HG02678 (cell line): Measurements from ENCODE around the gene LINC01488.

Source experiments
- ATAC-seq: cut with Tn5 transposase; IDR thresholded peaks from one replicate; pipeline ENCODE4 v1.9.1; 2021; ENCODE audit warnings: mild to moderate bottlenecking, moderate library complexity; ENCODE audit not compliant: unreplicated experiment

LINC01488 gene

GRCh38 chr11:69525516-69526452 is 44.3 kb downstream of the LINC01488 start:
- ATAC-seq, result no peak

GRCh38 chr11:69526453-69526810 is 45.0 kb downstream of the LINC01488 start:
- no peak for ATAC-seq

DNA sequence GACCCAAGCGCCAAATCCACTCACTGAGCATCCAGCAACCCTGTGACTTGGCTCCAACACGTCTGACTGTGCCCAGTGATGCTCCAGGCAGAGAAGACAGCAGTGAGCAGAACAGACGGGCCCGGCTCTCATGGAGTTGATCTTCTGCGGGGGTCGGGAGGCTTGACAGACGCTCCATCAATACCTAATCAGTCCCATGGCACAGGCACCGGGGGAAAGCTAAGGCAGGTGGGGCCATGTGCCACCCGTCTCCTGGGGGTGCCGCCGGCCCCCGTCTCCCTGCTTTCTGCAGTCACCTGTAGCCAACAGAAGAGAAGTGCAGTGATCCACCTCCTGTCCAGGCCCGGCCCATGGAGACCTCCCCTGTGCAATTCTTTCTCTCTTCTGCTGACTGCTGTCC is 47.5 kb downstream of the LINC01488 start:
- no peak for ATAC-seq

DNA sequence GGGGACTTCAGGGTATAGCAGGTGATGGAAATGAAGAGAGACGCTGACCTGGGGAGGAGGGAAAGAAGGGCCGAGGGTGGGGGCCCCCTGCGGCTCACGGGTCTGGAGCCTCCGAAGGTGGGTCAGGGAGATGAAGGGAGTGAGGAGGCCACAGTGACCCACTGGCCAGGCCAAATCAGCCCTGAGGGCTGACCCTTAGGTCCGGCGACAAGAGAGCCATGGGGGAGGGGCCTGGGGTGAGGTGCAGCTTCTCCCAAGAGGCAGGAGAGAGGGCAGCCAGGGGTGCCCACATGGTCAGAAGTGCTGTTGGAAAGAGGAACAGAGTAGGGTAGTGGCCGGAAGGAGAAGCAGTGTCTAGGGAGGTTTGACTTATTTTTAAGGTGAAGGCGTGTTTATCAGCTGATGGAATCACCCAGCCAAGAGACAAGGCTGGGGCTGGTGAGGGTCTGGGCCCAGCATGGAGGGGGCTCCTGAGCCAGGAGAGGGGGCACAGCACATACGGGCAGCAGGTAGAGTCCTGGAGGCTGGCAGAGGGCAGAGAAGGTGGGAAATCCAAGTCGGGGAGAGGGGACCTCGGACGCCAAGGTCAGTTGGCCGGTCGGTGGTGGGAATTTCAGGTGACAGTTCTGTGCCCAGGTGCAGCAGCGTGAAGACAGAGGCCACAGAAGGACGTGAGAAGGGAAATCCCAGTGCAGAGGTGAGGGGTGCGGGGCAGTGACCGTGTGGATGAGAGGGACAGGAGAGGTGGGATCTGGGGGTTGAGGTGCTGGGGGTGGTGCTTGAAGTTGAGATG is 49.0 kb downstream of the LINC01488 start:
- ATAC-seq, result no peak

DNA sequence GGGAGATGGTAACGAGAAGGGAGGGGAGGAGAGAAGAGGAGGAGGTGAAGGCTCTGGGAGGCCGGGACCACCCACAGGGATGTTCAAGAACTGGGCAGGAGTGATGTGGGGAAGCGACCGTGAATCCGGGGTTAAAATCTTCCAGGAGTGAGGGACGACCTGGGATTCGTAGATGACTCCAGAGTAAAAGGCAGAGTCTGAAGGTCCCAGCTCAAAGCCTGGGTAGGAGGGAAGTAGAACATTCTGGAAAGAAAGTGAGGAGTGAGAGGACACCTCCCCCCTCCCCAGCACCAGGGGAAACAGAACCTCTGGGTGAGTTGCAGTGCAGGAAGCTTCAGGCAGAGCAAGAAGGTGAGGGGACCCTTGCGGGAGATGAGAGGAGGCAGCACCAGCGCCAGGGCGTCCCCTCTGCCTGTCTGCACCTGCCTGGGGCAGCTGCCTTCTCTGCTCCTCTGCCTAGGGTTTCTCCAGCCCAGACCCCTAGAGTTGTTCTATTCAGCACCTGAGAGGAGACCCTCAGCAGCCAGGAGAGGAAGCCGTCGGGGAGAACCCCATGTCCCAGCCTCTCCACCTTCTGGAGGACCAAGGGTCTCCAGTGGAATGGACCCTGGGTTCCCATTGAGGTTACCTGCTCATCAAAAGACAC is 49.7 kb downstream of the LINC01488 start:
- no peak for ATAC-seq

GRCh38 chr11:69531717-69532088 is 50.2 kb downstream of the LINC01488 start:
- no peak for ATAC-seq

DNA sequence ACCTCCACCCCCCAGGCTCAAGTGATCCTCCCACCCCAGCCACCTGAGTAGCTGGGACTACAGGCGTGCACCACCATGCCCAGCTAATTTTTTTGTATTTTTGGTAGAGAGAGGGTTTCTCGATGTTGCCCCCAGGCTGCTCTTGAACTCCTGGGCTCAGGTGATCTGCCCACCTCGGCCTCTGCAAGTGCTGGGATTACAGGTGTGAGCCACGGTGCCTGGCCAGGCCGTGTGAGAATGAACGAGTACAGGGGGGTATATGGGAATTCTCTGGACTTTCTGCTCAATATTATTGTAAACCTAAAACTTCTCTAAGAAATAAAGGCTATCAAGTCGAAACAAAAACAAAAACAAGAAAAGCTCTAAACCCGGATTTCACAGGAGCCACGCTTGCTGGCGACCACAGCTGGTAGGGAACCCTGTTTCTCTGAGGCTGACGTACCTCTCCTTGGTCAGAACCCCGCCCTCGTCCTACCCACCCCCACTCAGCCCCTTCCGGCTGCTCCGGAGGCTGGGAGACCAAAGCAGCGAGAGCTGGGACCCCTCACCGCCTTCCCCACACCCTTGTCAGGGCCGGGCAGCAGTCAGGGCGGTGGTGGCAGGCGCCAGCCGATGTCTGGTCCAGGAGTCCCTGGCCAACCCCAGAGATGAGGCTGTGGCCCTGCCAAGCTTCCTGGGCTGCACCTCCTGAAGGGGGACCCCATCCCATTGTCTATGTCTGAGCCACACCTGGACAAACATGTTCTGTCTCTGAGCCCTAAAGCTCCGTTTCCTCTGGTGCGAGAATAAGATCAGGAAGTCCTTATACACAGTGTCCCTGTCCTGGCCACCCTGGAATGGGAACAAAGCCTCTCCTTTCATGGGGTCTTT is 52.1 kb downstream of the LINC01488 start:
- ATAC-seq, result no peak

DNA sequence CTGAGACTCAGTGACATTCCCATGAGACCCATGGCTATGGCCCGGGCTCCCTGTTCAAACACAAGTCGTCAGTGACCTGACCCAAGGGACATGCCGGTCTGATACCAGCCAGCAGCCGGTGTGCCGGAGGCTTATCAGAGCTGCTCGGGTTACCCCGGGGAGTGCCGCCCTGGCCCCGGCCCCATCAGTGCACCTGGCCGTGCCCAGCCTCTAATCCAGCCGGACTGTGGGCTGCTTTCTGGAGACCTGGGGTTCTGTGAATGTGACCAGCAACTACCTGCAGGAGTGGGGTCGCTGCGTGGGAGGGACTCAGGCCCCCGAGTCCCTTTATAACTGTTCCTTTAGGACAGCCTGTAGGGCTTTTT is 52.7 kb downstream of the LINC01488 start:
- no peak for ATAC-seq

- no peak for ATAC-seq
Observed at GRCh38 chr11:69535908-69536307, 54.4 kb downstream of the LINC01488 start.

DNA sequence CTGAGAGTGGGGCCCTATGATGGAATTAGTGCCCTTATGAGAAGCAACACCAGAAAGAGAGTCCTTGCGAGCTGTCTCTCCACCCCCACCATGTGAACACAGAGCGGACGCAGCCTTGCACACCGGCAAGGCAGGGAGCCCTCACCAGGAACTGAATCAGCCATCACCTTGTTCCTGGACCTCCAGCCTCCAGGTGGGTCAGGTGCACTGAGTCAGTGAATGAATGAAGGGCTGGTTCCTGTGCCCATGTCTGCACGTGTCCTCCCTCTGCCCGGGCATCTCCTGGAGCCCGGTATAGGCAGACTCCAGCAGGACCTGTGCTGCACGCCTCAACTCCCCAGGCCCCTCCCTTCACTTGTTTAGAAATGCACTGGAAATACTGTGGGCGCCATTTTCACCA is 54.9 kb downstream of the LINC01488 start:
- ATAC-seq, result no peak

GRCh38 chr11:69537126-69537525 is 55.7 kb downstream of the LINC01488 start:
- no peak for ATAC-seq

DNA sequence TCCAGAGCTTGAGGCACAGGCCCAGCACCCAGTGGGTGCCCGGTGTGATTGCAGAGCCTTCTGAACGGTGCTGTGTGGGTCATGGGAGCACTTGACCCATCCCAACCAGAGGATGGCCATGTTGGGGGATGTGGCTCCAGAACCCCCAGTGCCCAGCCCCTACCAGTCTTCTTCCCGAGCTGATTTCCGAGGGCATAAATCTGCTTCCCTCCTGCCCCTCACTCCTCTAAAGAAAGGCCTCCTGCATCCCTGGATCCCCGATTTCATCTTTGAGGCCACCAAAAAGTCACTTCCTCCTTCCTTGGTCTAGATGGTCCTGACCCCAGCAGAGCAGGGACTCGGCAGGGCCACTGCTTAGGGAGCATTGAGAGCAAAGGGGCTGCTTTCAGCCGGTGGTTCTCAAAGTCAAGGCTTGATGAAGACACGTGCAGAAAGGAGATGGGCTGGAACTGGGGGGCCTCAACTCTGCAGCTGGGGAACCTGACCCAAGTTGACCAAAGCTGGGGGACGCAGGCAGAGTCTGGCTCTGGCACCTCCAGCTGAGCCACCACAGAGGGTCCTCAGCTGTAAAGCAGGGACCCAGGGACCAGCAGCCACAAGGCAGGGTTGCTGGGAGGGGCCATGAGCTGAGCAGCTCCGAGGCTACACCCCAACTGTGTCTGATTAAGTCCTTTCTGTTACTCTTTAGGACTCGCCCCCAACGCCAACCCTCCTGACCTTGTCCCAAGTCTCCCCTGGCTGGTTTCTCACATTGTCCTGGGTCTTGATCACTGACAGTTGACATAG is 56.6 kb downstream of the LINC01488 start:
- ATAC-seq, result no peak

GRCh38 chr11:69538854-69539253 is 57.4 kb downstream of the LINC01488 start:
- no peak for ATAC-seq

DNA sequence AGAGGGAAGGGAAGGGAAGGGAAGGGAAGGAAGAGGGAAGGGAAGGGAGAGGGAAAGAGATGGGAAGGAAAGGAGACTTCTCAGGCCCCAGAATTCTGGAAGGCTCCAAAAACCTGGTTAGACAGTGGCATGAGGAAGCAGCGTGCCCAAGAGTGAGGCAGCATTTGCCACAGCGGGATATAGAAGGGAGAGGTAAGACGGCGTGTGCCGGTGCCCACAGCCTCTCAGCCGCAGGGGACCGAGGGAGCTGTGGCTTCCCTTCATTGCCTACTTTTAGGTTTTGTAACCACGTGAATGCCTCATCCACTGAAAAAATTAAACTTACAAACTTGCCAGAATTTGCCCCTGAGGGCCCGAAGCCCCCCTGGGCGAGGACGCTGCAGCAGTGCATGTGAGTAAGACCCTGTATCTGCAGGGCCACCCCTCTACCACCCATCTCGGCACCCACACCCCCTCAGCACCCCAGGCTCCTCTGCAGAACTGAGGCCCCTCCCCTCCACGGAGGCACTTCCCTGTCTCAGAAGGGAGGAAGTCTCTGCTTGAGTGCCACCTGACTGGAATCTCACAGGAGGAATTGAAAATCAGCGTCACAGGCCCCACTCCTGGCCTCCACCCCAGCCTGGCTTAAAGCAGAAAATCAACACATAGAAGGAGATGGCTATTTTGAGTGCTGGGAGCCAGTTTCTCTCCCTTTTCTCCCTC is 58.1 kb downstream of the LINC01488 start:
- ATAC-seq, result no peak

GRCh38 chr11:69540118-69541000 is 58.9 kb downstream of the LINC01488 start:
- ATAC-seq, result no peak

GRCh38 chr11:69541001-69541285 is 59.5 kb downstream of the LINC01488 start:
- ATAC-seq, result no peak

DNA sequence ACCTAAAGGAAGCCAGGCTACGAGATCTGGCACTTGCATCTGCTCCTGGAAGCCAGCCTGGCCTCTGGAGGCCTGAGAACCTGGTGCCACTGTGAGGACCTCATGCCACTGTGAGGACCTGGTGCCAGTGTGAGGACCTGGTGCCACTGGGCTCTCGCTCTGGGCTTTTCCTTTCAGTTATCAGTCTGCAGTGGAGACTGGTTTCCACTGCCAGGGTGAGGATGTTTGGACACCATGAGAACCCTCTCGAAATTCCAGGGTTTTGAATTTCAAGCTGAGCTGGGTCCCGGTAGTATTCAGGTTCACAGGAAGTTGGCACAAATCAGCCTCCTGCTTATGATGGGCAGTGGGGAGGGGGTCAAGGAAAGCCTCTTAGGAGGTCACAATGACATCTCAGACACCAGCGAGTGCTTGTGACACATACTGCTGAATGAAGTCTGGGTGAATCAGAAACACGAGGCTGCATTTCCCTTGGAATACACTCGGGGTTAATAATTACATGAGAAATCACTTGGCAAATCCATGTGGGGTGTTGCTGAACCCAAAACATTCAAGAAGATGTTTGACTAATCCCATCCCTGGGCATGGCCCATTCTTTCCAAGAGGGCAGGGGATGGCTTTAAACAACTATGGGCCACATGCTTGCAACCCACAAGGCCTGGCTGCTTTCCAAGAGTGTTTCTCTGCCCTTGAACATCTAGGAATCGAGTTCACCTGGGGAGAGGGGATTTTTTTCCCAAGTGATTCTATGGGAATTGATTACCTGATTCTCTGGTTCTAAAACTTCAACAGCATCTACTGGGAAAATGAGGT is 60.2 kb downstream of the LINC01488 start:
- no peak for ATAC-seq
